H1 (cell line): ENCODE measurements around the gene ITGA3. TPM values are rescaled to one million over a fixed set of nuclear protein-coding genes. Genes with fewer than 3 reads are reported as not detected.

Experiments
- CBX8 ChIP-seq: fragments of 300-800, 300-1000 bp; sonication (generic); IDR thresholded peaks from 2 replicates; pipeline ENCODE4 v1.7.1; 2016; ENCODE audit warnings: low read depth, low read length, borderline replicate concordance
- EGR1 ChIP-seq: IDR thresholded peaks from 2 replicates; pipeline ENCODE4 v1.6.1; 2011; ENCODE audit warnings: low read depth, low read length, borderline replicate concordance
- POU5F1 ChIP-seq: IDR thresholded peaks from 2 replicates; pipeline ENCODE4 v1.6.1; 2011; ENCODE audit warnings: low read depth, mild to moderate bottlenecking, low read length, moderate library complexity
- RAD21 ChIP-seq, 2 experiments: IDR thresholded peaks in 1 of 2; conservative IDR thresholded peaks in 1 of 2; 2 replicates each; pipeline ENCODE4 v1.6.1; 2011; ENCODE audit warnings: low read depth in 2 of 2, low read length in 2 of 2, improper control_type of control experiment in 1 of 2, inconsistent platforms in 1 of 2, mild to moderate bottlenecking in 1 of 2, moderate library complexity in 1 of 2
- RXRA ChIP-seq: IDR thresholded peaks from 2 replicates; pipeline ENCODE4 v1.6.1; 2011; ENCODE audit warnings: low read depth, mild to moderate bottlenecking, low read length, moderate library complexity; ENCODE audit not compliant: insufficient read depth
- polyA plus RNA-seq, 7 experiments: library from polyadenylated mRNA; depleted of rRNA in 3 of 7; stranded (reverse) in 5 of 7; unstranded in 2 of 7; fragments of >200 nt in 5 of 7; fragments of 200-250 nt in 2 of 7; gene quantifications; 1 replicate in 5 of 7; 2 replicates in 1 of 7; 4 replicates in 1 of 7; pipeline versions ENCODE4 v1.2.1 to v1.2.3, GENCODE V29; 2011 to 2013; ENCODE audit warnings: missing spikeins in 2 of 7, mixed read lengths in 2 of 7
- total RNA-seq: library from RNA; stranded (reverse); fragmentation: NEBNext Ultra II Directional; extraction: Animal tissue kit (Norgen Biotek cat#: 25700); gene quantifications from 2 replicates; pipeline ENCODE4 v1.2.1, GENCODE V29; 2021
- TF ChIP-seq, protein P1 (sequence below): fragments of 300-600 bp; sonication (generic); IDR thresholded peaks from 2 replicates; pipeline ENCODE4 v1.7.1; 2012; ENCODE audit warnings: low read length, moderate library complexity, mild to moderate bottlenecking, inconsistent platforms; ENCODE audit not compliant: insufficient replicate concordance

ITGA3 gene
- total and polyA plus RNA-seq, 2 of the 8 experiments (the other 6 are each of a cell fraction or from before 2014, with no cell fraction given), result 24.0 to 24.2 TPM

DNA sequence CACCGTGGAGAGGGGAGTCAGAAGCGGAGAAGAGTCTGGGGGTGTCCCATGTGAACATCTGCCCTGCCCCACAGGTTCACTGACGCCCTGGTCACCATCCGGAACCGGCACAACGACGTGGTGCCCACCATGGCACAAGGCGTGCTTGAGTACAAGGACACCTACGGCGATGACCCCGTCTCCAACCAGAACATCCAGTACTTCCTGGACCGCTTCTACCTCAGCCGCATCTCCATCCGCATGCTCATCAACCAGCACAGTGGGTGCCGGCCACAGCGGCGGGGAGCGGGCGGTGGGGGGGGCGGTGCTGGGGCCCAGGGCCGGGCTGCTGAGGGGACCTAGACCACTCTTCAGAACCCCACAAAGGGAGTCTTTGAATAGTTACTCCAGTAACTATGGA is 49.9 kb downstream of the ITGA3 start (continued):
- TF ChIP-seq RAD21 (IDR thresholded peaks at IDR 0.05 in 1 of 2, conservative IDR thresholded peaks at IDR 0.05 in 1 of 2; ENCODE audit: low read depth in 2 of 2, low read length in 2 of 2), result no peak
- no peak for TF ChIP-seq CBX8
- TF ChIP-seq POU5F1, result no peak
- no peak for TF ChIP-seq EGR1
- TF ChIP-seq RXRA, result no peak
- TF ChIP-seq, protein P1, sequence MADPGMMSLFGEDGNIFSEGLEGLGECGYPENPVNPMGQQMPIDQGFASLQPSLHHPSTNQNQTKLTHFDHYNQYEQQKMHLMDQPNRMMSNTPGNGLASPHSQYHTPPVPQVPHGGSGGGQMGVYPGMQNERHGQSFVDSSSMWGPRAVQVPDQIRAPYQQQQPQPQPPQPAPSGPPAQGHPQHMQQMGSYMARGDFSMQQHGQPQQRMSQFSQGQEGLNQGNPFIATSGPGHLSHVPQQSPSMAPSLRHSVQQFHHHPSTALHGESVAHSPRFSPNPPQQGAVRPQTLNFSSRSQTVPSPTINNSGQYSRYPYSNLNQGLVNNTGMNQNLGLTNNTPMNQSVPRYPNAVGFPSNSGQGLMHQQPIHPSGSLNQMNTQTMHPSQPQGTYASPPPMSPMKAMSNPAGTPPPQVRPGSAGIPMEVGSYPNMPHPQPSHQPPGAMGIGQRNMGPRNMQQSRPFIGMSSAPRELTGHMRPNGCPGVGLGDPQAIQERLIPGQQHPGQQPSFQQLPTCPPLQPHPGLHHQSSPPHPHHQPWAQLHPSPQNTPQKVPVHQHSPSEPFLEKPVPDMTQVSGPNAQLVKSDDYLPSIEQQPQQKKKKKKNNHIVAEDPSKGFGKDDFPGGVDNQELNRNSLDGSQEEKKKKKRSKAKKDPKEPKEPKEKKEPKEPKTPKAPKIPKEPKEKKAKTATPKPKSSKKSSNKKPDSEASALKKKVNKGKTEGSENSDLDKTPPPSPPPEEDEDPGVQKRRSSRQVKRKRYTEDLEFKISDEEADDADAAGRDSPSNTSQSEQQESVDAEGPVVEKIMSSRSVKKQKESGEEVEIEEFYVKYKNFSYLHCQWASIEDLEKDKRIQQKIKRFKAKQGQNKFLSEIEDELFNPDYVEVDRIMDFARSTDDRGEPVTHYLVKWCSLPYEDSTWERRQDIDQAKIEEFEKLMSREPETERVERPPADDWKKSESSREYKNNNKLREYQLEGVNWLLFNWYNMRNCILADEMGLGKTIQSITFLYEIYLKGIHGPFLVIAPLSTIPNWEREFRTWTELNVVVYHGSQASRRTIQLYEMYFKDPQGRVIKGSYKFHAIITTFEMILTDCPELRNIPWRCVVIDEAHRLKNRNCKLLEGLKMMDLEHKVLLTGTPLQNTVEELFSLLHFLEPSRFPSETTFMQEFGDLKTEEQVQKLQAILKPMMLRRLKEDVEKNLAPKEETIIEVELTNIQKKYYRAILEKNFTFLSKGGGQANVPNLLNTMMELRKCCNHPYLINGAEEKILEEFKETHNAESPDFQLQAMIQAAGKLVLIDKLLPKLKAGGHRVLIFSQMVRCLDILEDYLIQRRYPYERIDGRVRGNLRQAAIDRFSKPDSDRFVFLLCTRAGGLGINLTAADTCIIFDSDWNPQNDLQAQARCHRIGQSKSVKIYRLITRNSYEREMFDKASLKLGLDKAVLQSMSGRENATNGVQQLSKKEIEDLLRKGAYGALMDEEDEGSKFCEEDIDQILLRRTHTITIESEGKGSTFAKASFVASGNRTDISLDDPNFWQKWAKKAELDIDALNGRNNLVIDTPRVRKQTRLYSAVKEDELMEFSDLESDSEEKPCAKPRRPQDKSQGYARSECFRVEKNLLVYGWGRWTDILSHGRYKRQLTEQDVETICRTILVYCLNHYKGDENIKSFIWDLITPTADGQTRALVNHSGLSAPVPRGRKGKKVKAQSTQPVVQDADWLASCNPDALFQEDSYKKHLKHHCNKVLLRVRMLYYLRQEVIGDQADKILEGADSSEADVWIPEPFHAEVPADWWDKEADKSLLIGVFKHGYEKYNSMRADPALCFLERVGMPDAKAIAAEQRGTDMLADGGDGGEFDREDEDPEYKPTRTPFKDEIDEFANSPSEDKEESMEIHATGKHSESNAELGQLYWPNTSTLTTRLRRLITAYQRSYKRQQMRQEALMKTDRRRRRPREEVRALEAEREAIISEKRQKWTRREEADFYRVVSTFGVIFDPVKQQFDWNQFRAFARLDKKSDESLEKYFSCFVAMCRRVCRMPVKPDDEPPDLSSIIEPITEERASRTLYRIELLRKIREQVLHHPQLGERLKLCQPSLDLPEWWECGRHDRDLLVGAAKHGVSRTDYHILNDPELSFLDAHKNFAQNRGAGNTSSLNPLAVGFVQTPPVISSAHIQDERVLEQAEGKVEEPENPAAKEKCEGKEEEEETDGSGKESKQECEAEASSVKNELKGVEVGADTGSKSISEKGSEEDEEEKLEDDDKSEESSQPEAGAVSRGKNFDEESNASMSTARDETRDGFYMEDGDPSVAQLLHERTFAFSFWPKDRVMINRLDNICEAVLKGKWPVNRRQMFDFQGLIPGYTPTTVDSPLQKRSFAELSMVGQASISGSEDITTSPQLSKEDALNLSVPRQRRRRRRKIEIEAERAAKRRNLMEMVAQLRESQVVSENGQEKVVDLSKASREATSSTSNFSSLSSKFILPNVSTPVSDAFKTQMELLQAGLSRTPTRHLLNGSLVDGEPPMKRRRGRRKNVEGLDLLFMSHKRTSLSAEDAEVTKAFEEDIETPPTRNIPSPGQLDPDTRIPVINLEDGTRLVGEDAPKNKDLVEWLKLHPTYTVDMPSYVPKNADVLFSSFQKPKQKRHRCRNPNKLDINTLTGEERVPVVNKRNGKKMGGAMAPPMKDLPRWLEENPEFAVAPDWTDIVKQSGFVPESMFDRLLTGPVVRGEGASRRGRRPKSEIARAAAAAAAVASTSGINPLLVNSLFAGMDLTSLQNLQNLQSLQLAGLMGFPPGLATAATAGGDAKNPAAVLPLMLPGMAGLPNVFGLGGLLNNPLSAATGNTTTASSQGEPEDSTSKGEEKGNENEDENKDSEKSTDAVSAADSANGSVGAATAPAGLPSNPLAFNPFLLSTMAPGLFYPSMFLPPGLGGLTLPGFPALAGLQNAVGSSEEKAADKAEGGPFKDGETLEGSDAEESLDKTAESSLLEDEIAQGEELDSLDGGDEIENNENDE, result no peak
- TF ChIP-seq, all 59 proteins: peak for 0
